HG03045 (cell line): ENCODE results near the gene COL6A1.

ENCODE experiments used
- ATAC-seq: cut with Tn5 transposase; IDR thresholded peaks from one replicate; pipeline ENCODE4 v1.9.1; 2021; ENCODE audit warnings: mild to moderate bottlenecking, moderate library complexity; ENCODE audit not compliant: unreplicated experiment

Gene COL6A1

GRCh38 chr21:45993210-45994085, 11.9 kb downstream of the COL6A1 start:
- no peak for ATAC-seq

GRCh38 chr21:45994086-45994661, 12.6 kb downstream of the COL6A1 start:
- ATAC-seq, result no peak

- ATAC-seq, result no peak
Observed at GRCh38 chr21:45994759-45995685, 13.5 kb downstream of the COL6A1 start.

GRCh38 chr21:45995686-45996179, 14.2 kb downstream of the COL6A1 start:
- ATAC-seq, result no peak

- ATAC-seq, result no peak
Observed at GRCh38 chr21:45996311-45997204, 15.0 kb downstream of the COL6A1 start.

- ATAC-seq, result no peak
Observed at GRCh38 chr21:45997205-45997494, 15.6 kb downstream of the COL6A1 start.

GRCh38 chr21:45997495-45998275, 16.1 kb downstream of the COL6A1 start:
- no peak for ATAC-seq

GRCh38 chr21:45998276-45998701, 16.7 kb downstream of the COL6A1 start:
- ATAC-seq, result no peak

GRCh38 chr21:45998871-45999580, 17.5 kb downstream of the COL6A1 start:
- no peak for ATAC-seq

GRCh38 chr21:45999581-46000181, 18.1 kb downstream of the COL6A1 start:
- no peak for ATAC-seq

GRCh38 chr21:46000182-46000730, 18.7 kb downstream of the COL6A1 start:
- ATAC-seq, result no peak

GRCh38 chr21:46000731-46001641, 19.4 kb downstream of the COL6A1 start:
- ATAC-seq, result no peak

GRCh38 chr21:46001821-46002681, 20.5 kb downstream of the COL6A1 start:
- ATAC-seq, result no peak

- no peak for ATAC-seq
Observed at GRCh38 chr21:46002841-46003574, 21.4 kb downstream of the COL6A1 start.

- no peak for ATAC-seq
Observed at GRCh38 chr21:46003575-46004007, 22.0 kb downstream of the COL6A1 start.
